Suprapubic skin (tissue), 3 donors: ENCODE results near the gene HIVEP1.

ENCODE experiments used
- POLR2AphosphoS5 ChIP-seq, 3 donors: sonication (generic); formaldehyde crosslinking; IDR thresholded peaks; one replicate each; pipeline ENCODE4 v1.6.1; 2017; ENCODE audit warnings: antibody characterized with exemption in 3 of 3
- TF ChIP-seq, protein P1 (sequence below), 2 donors: fragments of 200-600 bp in 1 of 2; fragments of 450-650 bp in 1 of 2; sonication (generic) in 1 of 2; IDR thresholded peaks; one replicate each; pipeline ENCODE4 v1.5.1; 2016 to 2019; ENCODE audit warnings: antibody characterized with exemption in 2 of 2, mild to moderate bottlenecking in 1 of 2, moderate library complexity in 1 of 2

- TF ChIP-seq, protein P1, sequence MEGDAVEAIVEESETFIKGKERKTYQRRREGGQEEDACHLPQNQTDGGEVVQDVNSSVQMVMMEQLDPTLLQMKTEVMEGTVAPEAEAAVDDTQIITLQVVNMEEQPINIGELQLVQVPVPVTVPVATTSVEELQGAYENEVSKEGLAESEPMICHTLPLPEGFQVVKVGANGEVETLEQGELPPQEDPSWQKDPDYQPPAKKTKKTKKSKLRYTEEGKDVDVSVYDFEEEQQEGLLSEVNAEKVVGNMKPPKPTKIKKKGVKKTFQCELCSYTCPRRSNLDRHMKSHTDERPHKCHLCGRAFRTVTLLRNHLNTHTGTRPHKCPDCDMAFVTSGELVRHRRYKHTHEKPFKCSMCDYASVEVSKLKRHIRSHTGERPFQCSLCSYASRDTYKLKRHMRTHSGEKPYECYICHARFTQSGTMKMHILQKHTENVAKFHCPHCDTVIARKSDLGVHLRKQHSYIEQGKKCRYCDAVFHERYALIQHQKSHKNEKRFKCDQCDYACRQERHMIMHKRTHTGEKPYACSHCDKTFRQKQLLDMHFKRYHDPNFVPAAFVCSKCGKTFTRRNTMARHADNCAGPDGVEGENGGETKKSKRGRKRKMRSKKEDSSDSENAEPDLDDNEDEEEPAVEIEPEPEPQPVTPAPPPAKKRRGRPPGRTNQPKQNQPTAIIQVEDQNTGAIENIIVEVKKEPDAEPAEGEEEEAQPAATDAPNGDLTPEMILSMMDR (IDR thresholded peaks at IDR 0.05), result no peak
- no peak for TF ChIP-seq POLR2AphosphoS5 (IDR thresholded peaks at IDR 0.05)
Observed at GRCh38 chr6:12034349-12034748, 22.2 kb downstream of the HIVEP1 start.
